Naive B cell (primary cell): Measurements from ENCODE around the gene NFAT5. TPM values are rescaled to one million over a fixed set of nuclear protein-coding genes. Genes with fewer than 3 reads are reported as not detected.
"Not testable (repeated sequence)": the region's sequence is repeated elsewhere in the genome, so short reads cannot be mapped to it uniquely, and the experiment has no call there.

Experiments used
- ATAC-seq, 2 donors: fragments of 150-1000 bp; cut with Tn5 transposase; 2 replicates each; pipeline ENCODE4 v1.10.0; 2021; ENCODE audit warnings: low read depth in 2 of 2, mild to moderate bottlenecking in 2 of 2, moderate library complexity in 2 of 2
- DNase-seq: peaks from one replicate; pipeline ENCODE4 v3.0.0; 2022
- H3K27ac Mint-ChIP-seq, 6 donors: one replicate each; pipeline ENCODE4 v1.8.0; 2020 to 2022; ENCODE audit warnings: mild to moderate bottlenecking in 6 of 6, mixed read lengths in 6 of 6, moderate library complexity in 5 of 6, inconsistent platforms in 2 of 6
- H3K27me3 Mint-ChIP-seq, 3 donors: one replicate each; pipeline ENCODE4 v1.8.0; 2021 to 2022; ENCODE audit warnings: mixed read lengths in 3 of 3, mild to moderate bottlenecking in 1 of 3
- H3K36me3 Mint-ChIP-seq, 2 donors: one replicate each; pipeline ENCODE4 v1.8.0; 2020 to 2022; ENCODE audit warnings: mixed read lengths in 2 of 2, inconsistent platforms in 1 of 2, mild to moderate bottlenecking in 1 of 2
- H3K4me1 Mint-ChIP-seq, 3 donors: one replicate each; pipeline ENCODE4 v1.8.0; 2020 to 2022; ENCODE audit warnings: mixed read lengths in 3 of 3, inconsistent platforms in 1 of 3, mild to moderate bottlenecking in 1 of 3, moderate library complexity in 1 of 3
- H3K4me3 Mint-ChIP-seq, 8 donors: one replicate each; pipeline ENCODE4 v1.8.0; 2020 to 2022; ENCODE audit warnings: mild to moderate bottlenecking in 8 of 8, mixed read lengths in 8 of 8, moderate library complexity in 8 of 8, inconsistent platforms in 2 of 8
- H3K9me3 Mint-ChIP-seq, 7 donors: one replicate each; pipeline ENCODE4 v1.8.0; 2020 to 2022; ENCODE audit warnings: mixed read lengths in 7 of 7, mild to moderate bottlenecking in 5 of 7, inconsistent platforms in 2 of 7, moderate library complexity in 1 of 7
- polyA plus RNA-seq, 6 donors: library from polyadenylated mRNA; unstranded; fragments of 300-500 nt; fragmentation: Illumina TruSeq; gene quantifications; one replicate each; pipeline ENCODE4 v1.2.3, GENCODE V29; 2021; ENCODE audit warnings: low read depth in 6 of 6

The NFAT5 gene, protein sequence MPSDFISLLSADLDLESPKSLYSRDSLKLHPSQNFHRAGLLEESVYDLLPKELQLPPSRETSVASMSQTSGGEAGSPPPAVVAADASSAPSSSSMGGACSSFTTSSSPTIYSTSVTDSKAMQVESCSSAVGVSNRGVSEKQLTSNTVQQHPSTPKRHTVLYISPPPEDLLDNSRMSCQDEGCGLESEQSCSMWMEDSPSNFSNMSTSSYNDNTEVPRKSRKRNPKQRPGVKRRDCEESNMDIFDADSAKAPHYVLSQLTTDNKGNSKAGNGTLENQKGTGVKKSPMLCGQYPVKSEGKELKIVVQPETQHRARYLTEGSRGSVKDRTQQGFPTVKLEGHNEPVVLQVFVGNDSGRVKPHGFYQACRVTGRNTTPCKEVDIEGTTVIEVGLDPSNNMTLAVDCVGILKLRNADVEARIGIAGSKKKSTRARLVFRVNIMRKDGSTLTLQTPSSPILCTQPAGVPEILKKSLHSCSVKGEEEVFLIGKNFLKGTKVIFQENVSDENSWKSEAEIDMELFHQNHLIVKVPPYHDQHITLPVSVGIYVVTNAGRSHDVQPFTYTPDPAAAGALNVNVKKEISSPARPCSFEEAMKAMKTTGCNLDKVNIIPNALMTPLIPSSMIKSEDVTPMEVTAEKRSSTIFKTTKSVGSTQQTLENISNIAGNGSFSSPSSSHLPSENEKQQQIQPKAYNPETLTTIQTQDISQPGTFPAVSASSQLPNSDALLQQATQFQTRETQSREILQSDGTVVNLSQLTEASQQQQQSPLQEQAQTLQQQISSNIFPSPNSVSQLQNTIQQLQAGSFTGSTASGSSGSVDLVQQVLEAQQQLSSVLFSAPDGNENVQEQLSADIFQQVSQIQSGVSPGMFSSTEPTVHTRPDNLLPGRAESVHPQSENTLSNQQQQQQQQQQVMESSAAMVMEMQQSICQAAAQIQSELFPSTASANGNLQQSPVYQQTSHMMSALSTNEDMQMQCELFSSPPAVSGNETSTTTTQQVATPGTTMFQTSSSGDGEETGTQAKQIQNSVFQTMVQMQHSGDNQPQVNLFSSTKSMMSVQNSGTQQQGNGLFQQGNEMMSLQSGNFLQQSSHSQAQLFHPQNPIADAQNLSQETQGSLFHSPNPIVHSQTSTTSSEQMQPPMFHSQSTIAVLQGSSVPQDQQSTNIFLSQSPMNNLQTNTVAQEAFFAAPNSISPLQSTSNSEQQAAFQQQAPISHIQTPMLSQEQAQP (N-terminal part only)
- 10 to 100 TPM in 2 of 6 donors, 1 to 10 TPM in 3, under 1 TPM in 1; 0.54 to 12.4 (median 9.0) TPM for polyA plus RNA-seq

DNA sequence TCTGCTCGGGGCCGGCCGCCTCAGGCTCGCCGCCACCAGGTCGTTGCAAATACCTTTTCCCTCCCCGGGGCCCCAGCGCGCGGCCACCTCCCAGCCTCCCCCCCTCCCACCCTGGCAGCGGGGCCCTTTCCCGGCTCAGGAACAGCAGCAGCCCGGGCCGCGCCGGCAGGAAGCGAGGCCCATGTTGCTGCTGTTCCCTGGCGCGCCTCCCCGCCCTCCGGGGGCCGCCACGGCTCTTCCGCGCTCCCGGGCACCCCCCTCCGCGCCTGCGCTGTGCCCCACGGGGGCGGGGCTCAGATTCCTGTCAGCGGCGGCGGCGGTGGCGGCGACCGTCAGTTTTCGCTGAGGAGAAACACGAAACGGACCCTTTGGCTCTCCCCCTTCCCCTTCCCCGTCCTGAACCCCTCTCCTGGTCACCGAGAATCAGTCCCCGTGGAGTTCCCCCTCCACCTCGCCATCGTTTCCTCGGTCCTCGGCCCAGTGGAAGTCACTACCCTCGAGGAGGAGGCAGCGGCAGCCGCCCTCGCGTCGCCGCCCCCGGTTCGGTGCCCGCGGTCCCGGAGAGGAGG is at the start of gene NFAT5:
TSS of gene NFAT5 (plus strand) at position 296 of the 569 bp plus-strand sequence. CDS start 336 bp downstream, outside the sequence.
- Mint-ChIP-seq H3K27me3 (no peaks in the 10 kb centered on the region), H3K9me3 (no peaks in the 10 kb centered on the region), H3K4me1 (peaks cover 24 to 41% (median 25%) of the 10 kb centered on the region in 3 donors), H3K27ac (peak within 1 kb of the TSS; percentile 95 to 99 (median 98)), H3K4me3 (peak within 1 kb of the TSS; percentile 94 to 100 (median 96)), H3K36me3 (peaks cover 0 to 6% of the 10 kb centered on the region in 2 donors)
- peak; percentile 24 to 54 for ATAC-seq
- peak; percentile 94 for DNase-seq

DNA sequence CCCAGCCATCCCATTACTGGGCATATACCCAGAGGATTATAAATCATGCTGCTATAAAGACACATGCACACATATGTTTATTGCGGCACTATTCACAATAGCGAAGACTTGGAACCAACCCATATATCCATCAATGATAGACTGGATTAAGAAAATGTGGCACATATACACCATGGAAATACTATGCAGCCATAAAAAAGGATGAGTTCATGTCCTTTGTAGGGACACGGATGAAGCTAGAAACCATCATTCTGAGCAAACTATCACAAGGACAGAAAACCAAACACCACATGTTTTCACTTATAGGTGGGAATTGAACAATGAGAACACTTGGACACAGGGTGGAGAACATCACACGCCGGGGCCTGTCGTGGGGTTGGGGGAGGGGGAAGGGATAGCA is 47.9 kb upstream of the NFAT5 start:
- not testable (repeated sequence) for H3K27me3 Mint-ChIP-seq, H3K4me3 Mint-ChIP-seq, DNase-seq, H3K4me1 Mint-ChIP-seq, H3K27ac Mint-ChIP-seq, H3K36me3 Mint-ChIP-seq, ATAC-seq, H3K9me3 Mint-ChIP-seq

DNA sequence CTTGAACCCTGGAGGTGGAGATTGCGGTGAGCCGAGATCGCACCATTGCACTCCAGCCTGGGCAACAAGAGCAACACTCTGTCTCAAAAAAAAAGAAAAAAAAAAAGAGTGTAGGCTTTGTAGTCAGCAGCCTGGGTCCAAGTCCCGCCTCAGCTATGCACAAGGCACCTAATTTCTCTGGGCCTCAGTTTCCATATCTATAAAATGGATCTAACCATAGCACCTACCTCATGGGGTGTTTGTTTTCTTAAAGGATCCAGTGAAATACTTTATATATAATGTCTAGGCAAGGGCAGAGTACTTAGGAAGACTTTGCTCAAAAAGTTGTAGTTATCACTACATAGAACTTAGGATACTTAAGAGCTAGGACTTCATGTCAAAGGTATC is 45.4 kb upstream of the NFAT5 start:
- H3K36me3 Mint-ChIP-seq: no peaks in the 10 kb centered on the region
- no peak overlapping the region for H3K27ac Mint-ChIP-seq

DNA sequence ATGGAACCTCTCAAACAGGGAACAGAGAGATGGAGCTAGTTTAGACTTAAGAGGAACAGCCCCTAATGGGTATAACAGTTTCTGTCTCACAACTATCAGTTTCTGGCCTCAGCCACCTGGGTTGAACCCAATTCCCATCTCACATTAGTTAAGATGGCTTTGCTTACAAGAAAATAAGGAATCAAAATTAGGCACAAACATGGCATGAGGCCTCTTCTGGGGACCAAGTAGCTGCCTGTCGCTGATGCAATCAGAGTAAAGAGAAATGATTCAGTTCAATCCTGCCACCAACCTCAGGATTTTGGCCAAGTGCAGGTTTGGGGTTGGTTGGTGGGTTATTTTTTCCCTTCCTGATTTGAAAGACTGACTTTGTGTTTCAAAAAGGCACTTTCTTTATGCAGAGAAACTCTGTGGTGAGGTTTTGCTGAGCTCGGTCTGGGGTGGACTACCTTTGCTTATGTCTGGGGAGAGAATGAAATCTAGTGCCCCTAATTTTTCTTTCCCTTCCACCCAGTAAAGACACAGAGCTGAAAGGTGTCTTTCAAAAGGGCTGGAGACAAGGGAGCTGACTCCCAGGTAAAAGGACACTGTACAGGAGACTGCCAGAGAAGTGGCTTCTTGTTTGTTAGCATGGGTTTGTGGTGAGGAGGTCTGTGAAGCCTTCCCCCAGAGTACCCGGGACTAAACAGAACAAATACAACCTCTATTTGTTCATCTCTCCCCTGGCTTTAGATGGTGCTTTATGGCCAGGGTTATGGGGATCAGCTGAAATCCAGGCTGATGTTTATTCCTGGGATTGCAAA is 44.8 kb upstream of the NFAT5 start:
- no peak for ATAC-seq
- Mint-ChIP-seq H3K9me3 (peaks cover 0 to 7% (median 0%) of the 10 kb centered on the region in 7 donors), H3K36me3 (no peaks in the 10 kb centered on the region), H3K4me3 (peak overlapping the region in 2 of 8 donors; percentile 1 to 29), H3K27me3 (no peaks in the 10 kb centered on the region), H3K27ac (no peak overlapping the region), H3K4me1 (no peaks in the 10 kb centered on the region)
- DNase-seq: no peak

More for the DNA sequence above, 45.4 kb upstream of the NFAT5 start:
- Mint-ChIP-seq H3K4me1 (no peaks in the 10 kb centered on the region), H3K4me3 (no peak overlapping the region), H3K9me3 (peaks cover 0 to 7% (median 0%) of the 10 kb centered on the region in 7 donors), H3K27me3 (no peaks in the 10 kb centered on the region)
- DNase-seq: no peak
- no peak for ATAC-seq

DNA sequence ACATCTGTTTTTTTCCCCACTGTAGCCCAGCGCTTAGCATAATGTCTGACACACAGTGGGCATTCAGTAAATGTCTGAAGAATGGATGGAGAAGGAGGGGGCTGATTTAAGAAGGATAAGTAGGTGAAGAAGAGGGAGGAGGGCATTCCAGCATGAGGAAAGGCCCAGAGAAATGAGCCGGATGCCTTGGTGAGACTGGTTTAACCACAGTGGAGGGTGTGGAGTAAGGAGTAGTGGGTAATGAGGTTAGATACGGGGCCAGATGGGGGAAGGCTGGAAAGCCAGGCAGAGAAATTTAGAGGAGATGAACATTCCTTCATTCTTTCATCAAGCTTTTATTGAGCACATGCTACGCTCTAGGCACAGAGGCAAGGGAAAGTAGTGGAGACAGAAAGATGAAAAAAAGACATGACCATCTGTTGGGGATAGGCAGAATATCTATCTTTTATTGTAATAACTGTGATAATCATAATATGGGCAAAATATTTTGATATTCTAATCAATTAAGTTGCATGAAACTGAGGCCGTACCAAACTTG is 43.7 kb upstream of the NFAT5 start:
- DNase-seq: no peak
- H3K36me3 Mint-ChIP-seq: no peaks in the 10 kb centered on the region
- peaks cover 0 to 7% (median 0%) of the 10 kb centered on the region in 7 donors for H3K9me3 Mint-ChIP-seq
- H3K27ac Mint-ChIP-seq: no peak overlapping the region
- ATAC-seq: no peak
- H3K4me1 Mint-ChIP-seq: no peaks in the 10 kb centered on the region
- H3K27me3 Mint-ChIP-seq: no peaks in the 10 kb centered on the region
- no peak overlapping the region for H3K4me3 Mint-ChIP-seq

DNA sequence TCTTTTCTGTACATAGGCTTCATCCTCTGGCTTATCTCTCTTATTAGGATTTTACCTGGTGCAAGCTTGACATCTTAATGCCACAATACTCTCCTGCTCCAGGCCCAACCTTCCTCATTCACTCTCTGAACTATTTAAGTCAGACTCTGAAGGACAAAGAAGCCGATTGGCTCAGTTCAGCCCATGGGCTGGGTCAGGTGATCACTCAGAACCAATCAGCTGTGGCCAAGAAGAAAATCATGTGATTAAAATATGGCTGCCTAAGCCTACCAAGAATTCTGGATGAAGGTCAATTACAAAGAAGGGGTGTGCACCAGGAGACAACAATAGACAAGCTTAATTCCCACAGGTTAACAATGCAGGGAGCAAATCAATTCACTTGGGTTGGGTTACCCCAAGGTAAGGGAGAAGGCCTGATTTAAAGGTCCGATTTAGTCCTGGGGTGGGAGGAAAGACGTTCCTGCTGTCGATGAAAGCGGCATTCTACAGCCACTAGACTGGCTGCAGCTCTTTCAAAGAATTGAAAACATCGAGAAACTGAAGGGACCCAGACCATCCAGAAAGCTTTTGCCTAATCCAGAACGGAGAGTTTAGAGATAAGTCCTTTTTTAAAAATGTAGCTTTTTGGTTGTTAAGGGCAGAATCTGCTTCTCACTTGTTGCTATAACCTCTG is 42.9 kb upstream of the NFAT5 start:
- Mint-ChIP-seq H3K4me3 (no peak overlapping the region), H3K27ac (peak overlapping the region in 1 of 6 donors; percentile 33), H3K36me3 (no peaks in the 10 kb centered on the region), H3K27me3 (no peaks in the 10 kb centered on the region), H3K4me1 (no peaks in the 10 kb centered on the region), H3K9me3 (peaks cover 0 to 7% (median 0%) of the 10 kb centered on the region in 7 donors)
- ATAC-seq (peak in 1 of 2 donors; percentile 32), DNase-seq (no peak)

DNA sequence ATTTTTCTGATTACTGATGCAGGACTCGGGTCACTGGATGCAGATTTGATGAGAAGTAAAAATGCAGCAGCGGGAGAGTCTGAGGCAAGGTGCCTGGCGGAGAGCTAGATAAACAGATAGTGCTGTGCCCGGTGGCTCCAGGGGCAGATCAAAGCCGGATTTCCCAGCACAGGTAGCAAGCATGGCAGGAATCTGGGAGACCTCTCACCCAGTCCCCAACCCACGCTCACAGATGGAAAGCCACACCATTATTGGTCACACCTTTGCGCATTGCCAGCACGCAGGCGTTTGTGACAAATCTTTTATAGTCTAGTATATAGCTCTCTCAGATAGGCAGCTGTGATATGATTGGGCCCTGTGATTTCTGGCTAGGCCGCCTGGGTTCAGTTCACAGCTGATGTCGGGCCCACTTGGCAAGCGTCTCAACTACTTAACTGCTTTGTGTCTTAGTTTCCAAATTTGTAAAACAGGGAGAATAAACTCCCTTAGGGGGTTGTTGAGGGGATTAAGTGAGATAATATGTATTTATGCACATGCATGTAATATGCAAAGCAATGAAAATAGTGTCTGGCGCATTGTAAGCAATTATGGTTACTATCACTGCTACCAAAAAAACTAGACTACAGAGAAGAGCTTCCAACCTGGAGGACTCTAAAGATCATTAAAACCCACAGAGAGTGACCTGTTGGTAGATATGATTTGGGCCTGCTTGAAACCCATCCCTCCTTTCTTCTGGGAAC is 42.0 kb upstream of the NFAT5 start:
- H3K27me3 Mint-ChIP-seq: no peaks in the 10 kb centered on the region
- H3K4me3 Mint-ChIP-seq: no peak overlapping the region
- H3K4me1 Mint-ChIP-seq: no peaks in the 10 kb centered on the region
- ATAC-seq (no peak), DNase-seq (no peak)
- peaks cover 0 to 7% (median 0%) of the 10 kb centered on the region in 7 donors for H3K9me3 Mint-ChIP-seq
- no peaks in the 10 kb centered on the region for H3K36me3 Mint-ChIP-seq
- peak overlapping the region in 1 of 6 donors; percentile 30 for H3K27ac Mint-ChIP-seq

DNA sequence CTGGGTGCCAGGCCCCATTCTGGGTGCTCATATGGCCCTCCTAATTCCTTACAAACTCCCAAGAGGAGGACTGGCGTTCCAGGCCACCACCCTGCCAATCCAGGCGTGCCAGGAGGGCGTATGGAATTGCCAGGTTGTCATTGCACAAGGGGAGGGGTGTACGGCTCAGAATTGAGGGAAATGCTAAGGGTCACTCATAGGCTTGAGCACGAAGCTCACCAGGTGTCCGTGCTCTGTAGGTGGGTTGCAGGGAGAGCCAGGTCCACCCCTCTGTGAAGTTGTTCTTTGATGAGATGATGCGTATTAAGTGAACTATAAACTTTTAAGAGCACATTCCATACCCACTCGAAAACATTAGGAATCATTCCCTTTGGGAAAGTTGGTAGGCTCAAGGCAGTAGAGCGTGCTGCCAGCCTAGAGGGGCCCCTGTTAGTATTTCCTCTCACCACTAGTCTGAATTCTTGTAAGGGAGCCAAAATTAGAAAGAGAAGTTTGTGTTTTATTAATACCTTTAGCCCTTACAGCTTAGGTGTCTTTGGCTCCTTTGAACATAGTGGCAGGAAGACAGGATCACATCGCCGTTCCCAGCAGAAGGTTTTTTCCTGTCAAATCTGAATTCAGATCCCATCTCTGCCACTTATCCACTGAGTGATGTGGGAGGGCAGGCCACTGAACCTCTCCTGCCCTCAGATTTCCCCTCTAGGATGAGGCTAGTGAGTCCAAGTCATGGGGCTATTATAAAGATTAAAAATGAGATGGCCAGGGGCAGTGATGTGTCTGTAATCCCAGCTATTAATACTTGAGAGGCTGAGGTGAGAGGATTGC is 38.7 kb upstream of the NFAT5 start:
- Mint-ChIP-seq H3K27me3 (peaks cover 0 to 6% (median 0%) of the 10 kb centered on the region in 3 donors), H3K4me1 (peaks cover 5 to 7% (median 6%) of the 10 kb centered on the region in 3 donors), H3K27ac (no peak overlapping the region), H3K4me3 (no peak overlapping the region), H3K36me3 (no peaks in the 10 kb centered on the region), H3K9me3 (peaks cover 0 to 6% (median 0%) of the 10 kb centered on the region in 7 donors)
- no peak for DNase-seq
- ATAC-seq: no peak

DNA sequence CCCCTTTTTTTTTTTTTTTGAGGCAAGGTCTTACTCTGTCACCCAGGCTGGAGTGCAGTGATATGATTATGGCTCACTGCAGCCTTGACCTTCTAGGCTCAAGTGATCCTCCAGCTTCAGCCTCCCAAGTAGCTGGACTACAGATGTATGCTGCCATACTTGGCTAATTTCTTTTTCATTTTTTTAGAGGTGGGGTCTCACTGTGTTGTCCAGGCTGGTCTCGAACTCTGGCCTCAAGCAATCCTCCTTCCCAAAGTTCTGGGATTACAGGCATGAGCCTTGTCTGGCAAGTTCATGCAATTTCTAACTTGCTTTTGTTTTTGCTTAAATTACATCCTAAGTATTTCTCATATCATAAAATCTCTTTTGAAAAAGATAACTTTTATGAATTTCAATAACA is 33.8 kb upstream of the NFAT5 start:
- peaks cover 6 to 11% (median 10%) of the 10 kb centered on the region in 3 donors for H3K4me1 Mint-ChIP-seq
- H3K27me3 Mint-ChIP-seq: peaks cover 4 to 12% (median 8%) of the 10 kb centered on the region in 3 donors
- no peaks in the 10 kb centered on the region for H3K36me3 Mint-ChIP-seq
- H3K27ac Mint-ChIP-seq: no peak overlapping the region
- DNase-seq (no peak), ATAC-seq (no peak)
- no peak overlapping the region for H3K4me3 Mint-ChIP-seq
- H3K9me3 Mint-ChIP-seq: no peaks in the 10 kb centered on the region

DNA sequence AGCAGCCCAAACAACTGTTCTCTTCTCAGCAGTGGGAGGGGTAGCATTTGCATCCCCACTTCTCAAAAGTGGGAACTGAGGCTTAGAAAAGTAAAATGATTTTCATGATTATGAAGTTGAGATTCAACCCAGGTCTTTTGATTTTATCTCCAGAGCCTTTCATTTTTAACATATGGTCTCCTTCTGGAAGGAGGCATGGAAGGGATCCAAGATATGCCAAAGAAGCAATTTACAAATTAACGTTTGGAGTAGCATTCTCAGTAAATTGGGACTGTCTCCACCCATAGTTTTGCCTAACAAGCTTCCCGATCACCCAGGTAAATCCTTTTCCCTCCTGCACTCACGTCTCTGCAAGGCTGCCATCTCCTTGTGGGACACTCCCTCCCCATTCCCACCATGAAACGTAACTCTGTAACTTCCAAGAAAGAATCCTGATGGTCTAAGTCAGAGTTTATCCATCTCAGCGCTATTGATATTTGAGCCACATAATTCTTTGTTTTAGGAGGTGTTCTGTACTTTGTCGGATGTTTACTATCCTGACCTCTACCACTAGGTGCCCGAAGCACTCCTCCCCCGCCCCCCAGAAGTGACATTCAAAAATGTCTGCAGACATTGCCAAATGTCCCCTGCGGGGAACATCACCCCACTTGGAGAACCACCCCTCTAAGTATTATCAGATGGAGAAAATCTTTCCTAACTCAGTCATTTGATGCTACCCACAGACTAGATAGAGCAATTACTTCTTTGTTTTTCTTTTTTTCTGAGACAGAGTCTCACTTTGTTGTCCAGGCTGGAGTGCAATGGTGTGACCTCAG is 32.9 kb upstream of the NFAT5 start:
- ATAC-seq (no peak), DNase-seq (no peak)
- Mint-ChIP-seq H3K9me3 (no peaks in the 10 kb centered on the region), H3K27me3 (peaks cover 4 to 12% (median 8%) of the 10 kb centered on the region in 3 donors), H3K27ac (peak overlapping the region in 1 of 6 donors; percentile 35), H3K36me3 (no peaks in the 10 kb centered on the region), H3K4me1 (peaks cover 11 to 18% (median 15%) of the 10 kb centered on the region in 3 donors), H3K4me3 (no peak overlapping the region)
